K562 (cell line): ENCODE results near the gene ERAP2. TPM values are rescaled to one million over a fixed set of nuclear protein-coding genes. Genes with fewer than 3 reads are reported as not detected.

Experiments used
- CBFA2T3 ChIP-seq: fragments of 450-650 bp; IDR thresholded peaks from 2 replicates; pipeline ENCODE4 v1.6.1; 2017
- CEBPZ ChIP-seq: fragments of 150-350 bp; IDR thresholded peaks from 2 replicates; pipeline ENCODE4 v1.6.1; 2014; ENCODE audit warnings: low read depth, mild to moderate bottlenecking, low read length, borderline replicate concordance
- CHD4 ChIP-seq: fragments of 200-600 bp; sonication (generic); IDR thresholded peaks from 3 replicates; pipeline ENCODE4 v1.6.1; 2012; ENCODE audit warnings: low read depth, mild to moderate bottlenecking, mixed read lengths, low read length, inconsistent platforms; ENCODE audit not compliant: insufficient read depth, insufficient replicate concordance, poor library complexity, severe bottlenecking
- ID3 ChIP-seq, 2 experiments: fragments of 250-450 bp in 1 of 2; fragments of 450-650 bp in 1 of 2; sonication (Bioruptor Pico) in 1 of 2; IDR thresholded peaks; 2 replicates each; pipeline versions ENCODE4 v1.6.1 to v1.8.0; 2016 to 2021; ENCODE audit warnings: mild to moderate bottlenecking in 2 of 2, moderate library complexity in 2 of 2, missing compliant biosample characterization in 1 of 2, missing genetic modification characterization in 1 of 2
- MAFG ChIP-seq: fragments of 450-650 bp; conservative IDR thresholded peaks from 2 replicates; pipeline ENCODE4 v1.6.1; 2016; ENCODE audit warnings: missing genetic modification characterization, missing compliant biosample characterization
- NEUROD1 ChIP-seq: fragments of 150-350 bp; IDR thresholded peaks from 2 replicates; pipeline ENCODE4 v1.6.1; 2014; ENCODE audit warnings: borderline replicate concordance, low read length, low read depth; ENCODE audit not compliant: partially characterized antibody
- TBL1XR1 ChIP-seq, 2 experiments: IDR thresholded peaks; 2 replicates each; pipeline ENCODE4 v1.6.1; 2012; ENCODE audit warnings: improper control_type of control experiment in 2 of 2, low read length in 2 of 2, mild to moderate bottlenecking in 1 of 2
- polyA plus RNA-seq, 8 experiments: library from polyadenylated mRNA; depleted of rRNA in 4 of 8; stranded (reverse) in 5 of 8; unstranded in 3 of 8; fragments of >200 nt; fragmentation: Nextera tagmentation in 2 of 8; fragmentation: Illumina TruSeq in 1 of 8; extraction: Ambion mirVana in 2 of 8; extraction: Trizol in 1 of 8; gene quantifications; 2 replicates each; pipeline versions ENCODE4 v1.2.1 to v1.2.3, GENCODE V29; 2011 to 2014; ENCODE audit warnings: inconsistent platforms in 1 of 8, missing spikeins in 1 of 8
- total RNA-seq, 7 experiments: library from RNA; depleted of rRNA in 6 of 7; stranded (reverse); fragments of >200 nt in 6 of 7; fragmentation: Illumina TruSeq in 2 of 7; extraction: Trizol in 2 of 7; gene quantifications; 2 replicates each; pipeline versions ENCODE4 v1.2.1 to v1.2.3, GENCODE V29; 2011 to 2021; ENCODE audit warnings: low replicate concordance in 1 of 7
- TF ChIP-seq, protein P1 (sequence below), 2 experiments: fragments of 450-650 bp; formaldehyde crosslinking in 1 of 2; IDR thresholded peaks; 2 replicates each; pipeline versions ENCODE4 v1.4.0 to v1.6.1; 2014 to 2020; ENCODE audit warnings: mild to moderate bottlenecking in 2 of 2, borderline replicate concordance in 1 of 2, low read depth in 1 of 2
- TF ChIP-seq, protein P2 (sequence below): fragments of 250-450 bp; sonication (Bioruptor Pico); IDR thresholded peaks from 2 replicates; pipeline ENCODE4 v1.8.0; 2021; ENCODE audit warnings: moderate library complexity, mild to moderate bottlenecking, inconsistent platforms

Gene ERAP2
- total and polyA plus RNA-seq, 9 of the 15 experiments (the other 6 are each of a cell fraction or from before 2014, with no cell fraction given), result 0.93 to 4.0 (median 2.1) TPM

GRCh38 chr5:96961053-96961452 lies 84.8 kb downstream of the ERAP2 start (continued):
- TF ChIP-seq, protein P1, sequence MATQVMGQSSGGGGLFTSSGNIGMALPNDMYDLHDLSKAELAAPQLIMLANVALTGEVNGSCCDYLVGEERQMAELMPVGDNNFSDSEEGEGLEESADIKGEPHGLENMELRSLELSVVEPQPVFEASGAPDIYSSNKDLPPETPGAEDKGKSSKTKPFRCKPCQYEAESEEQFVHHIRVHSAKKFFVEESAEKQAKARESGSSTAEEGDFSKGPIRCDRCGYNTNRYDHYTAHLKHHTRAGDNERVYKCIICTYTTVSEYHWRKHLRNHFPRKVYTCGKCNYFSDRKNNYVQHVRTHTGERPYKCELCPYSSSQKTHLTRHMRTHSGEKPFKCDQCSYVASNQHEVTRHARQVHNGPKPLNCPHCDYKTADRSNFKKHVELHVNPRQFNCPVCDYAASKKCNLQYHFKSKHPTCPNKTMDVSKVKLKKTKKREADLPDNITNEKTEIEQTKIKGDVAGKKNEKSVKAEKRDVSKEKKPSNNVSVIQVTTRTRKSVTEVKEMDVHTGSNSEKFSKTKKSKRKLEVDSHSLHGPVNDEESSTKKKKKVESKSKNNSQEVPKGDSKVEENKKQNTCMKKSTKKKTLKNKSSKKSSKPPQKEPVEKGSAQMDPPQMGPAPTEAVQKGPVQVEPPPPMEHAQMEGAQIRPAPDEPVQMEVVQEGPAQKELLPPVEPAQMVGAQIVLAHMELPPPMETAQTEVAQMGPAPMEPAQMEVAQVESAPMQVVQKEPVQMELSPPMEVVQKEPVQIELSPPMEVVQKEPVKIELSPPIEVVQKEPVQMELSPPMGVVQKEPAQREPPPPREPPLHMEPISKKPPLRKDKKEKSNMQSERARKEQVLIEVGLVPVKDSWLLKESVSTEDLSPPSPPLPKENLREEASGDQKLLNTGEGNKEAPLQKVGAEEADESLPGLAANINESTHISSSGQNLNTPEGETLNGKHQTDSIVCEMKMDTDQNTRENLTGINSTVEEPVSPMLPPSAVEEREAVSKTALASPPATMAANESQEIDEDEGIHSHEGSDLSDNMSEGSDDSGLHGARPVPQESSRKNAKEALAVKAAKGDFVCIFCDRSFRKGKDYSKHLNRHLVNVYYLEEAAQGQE (IDR thresholded peaks at IDR 0.05; ENCODE audit: borderline replicate concordance), result no peak
- TF ChIP-seq, protein P1 (CRISPR knock-in tag; IDR thresholded peaks at IDR 0.05; ENCODE audit: low read depth), result no peak
- TF ChIP-seq CEBPZ (no peak), TBL1XR1 (IDR thresholded peaks at IDR 0.05; ENCODE audit: low read length in 2 of 2) (no peak), NEUROD1 (no peak), ID3 (CRISPR knock-in tag; IDR thresholded peaks at IDR 0.05) (no peak), ID3 (tag; IDR thresholded peaks at IDR 0.05) (no peak), CBFA2T3 (no peak), MAFG (tag) (peak; percentile 37; the same call in 1 of the 2 replicates), CHD4 (no peak)
- TF ChIP-seq, protein P2, sequence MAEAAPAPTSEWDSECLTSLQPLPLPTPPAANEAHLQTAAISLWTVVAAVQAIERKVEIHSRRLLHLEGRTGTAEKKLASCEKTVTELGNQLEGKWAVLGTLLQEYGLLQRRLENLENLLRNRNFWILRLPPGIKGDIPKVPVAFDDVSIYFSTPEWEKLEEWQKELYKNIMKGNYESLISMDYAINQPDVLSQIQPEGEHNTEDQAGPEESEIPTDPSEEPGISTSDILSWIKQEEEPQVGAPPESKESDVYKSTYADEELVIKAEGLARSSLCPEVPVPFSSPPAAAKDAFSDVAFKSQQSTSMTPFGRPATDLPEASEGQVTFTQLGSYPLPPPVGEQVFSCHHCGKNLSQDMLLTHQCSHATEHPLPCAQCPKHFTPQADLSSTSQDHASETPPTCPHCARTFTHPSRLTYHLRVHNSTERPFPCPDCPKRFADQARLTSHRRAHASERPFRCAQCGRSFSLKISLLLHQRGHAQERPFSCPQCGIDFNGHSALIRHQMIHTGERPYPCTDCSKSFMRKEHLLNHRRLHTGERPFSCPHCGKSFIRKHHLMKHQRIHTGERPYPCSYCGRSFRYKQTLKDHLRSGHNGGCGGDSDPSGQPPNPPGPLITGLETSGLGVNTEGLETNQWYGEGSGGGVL (CRISPR knock-in tag), result no peak
